Embryonic facial prominence (tissue), 1 donor: ENCODE measurements around the gene PTGES2.
"Not testable (repeated sequence)": the region's sequence is repeated elsewhere in the genome, so short reads cannot be mapped to it uniquely, and the experiment has no call there.

Experiments
- DNase-seq: peaks from one replicate; pipeline ENCODE4 v3.0.0-alpha.2; 2016; ENCODE audit errors: extremely low spot score

Gene PTGES2

GRCh38 chr9:128118971-128119665 lies 8.4 kb downstream of the PTGES2 start:
- no peak for DNase-seq

- no peak for DNase-seq
Measured at GRCh38 chr9:128118472-128118857, 9.1 kb downstream of the PTGES2 start.

- DNase-seq: peak; percentile 58
Measured at GRCh38 chr9:128117613-128118471, 9.7 kb downstream of the PTGES2 start.

- DNase-seq: no peak
Measured at GRCh38 chr9:128116104-128117083, 11.1 kb downstream of the PTGES2 start.

GRCh38 chr9:128115187-128116103 lies 12.1 kb downstream of the PTGES2 start:
- no peak for DNase-seq

GRCh38 chr9:128114326-128115186 lies 13.0 kb downstream of the PTGES2 start:
- DNase-seq: no peak

GRCh38 chr9:128113526-128114325 lies 13.8 kb downstream of the PTGES2 start:
- DNase-seq: no peak

GRCh38 chr9:128111726-128112125 lies 15.8 kb downstream of the PTGES2 start:
- not testable (repeated sequence) for DNase-seq

- no peak for DNase-seq
Measured at GRCh38 chr9:128109050-128109709, 18.3 kb downstream of the PTGES2 start.

GRCh38 chr9:128108269-128109049 lies 19.1 kb downstream of the PTGES2 start:
- no peak for DNase-seq

GRCh38 chr9:128107468-128108268 lies 19.9 kb downstream of the PTGES2 start:
- DNase-seq: no peak

GRCh38 chr9:128106940-128107467 lies 20.5 kb downstream of the PTGES2 start:
- DNase-seq: no peak

- DNase-seq: no peak
Measured at GRCh38 chr9:128106181-128106939, 21.2 kb downstream of the PTGES2 start.

GRCh38 chr9:128105538-128106175 lies 21.9 kb downstream of the PTGES2 start:
- no peak for DNase-seq

GRCh38 chr9:128104171-128104618 lies 23.3 kb downstream of the PTGES2 start:
- no peak for DNase-seq
